Stimulated activated CD4-positive, alpha-beta T cell treated with anti-CD3 and anti-CD28 coated beads, Interleukin-4, amount 100 ng/mL, for 4 hours (primary cell): ENCODE results near the gene RGS7.
"Not testable (repeated sequence)": the region's sequence is repeated elsewhere in the genome, so short reads cannot be mapped to it uniquely, and the experiment has no call there.

Experiments used
- DNase-seq, 2 experiments: peaks; one replicate each; pipeline ENCODE4 v3.0.0-alpha.2; 2020

Gene RGS7

GRCh38 chr1:241131636-241132194 lies 225.3 kb downstream of the RGS7 start:
- no peak for DNase-seq

DNA sequence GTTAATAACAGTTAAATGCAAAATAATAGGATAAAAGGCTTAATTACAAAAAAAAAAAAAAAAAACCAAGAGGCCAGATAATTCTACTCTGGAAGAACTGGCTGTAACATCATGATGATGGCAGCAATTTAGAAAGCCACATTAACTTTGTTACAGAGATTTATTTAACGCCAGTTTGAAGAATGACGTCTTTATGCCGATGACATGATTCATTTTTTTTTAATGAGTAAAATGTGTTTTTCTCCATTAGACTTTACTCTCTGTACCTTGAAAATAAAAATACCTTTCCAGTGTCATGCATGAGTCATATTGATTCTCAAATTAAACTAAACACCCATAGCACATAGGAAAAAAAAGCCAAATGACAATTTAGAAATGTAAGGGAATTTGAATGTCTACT lies 226.1 kb downstream of the RGS7 start:
- no peak for DNase-seq

DNA sequence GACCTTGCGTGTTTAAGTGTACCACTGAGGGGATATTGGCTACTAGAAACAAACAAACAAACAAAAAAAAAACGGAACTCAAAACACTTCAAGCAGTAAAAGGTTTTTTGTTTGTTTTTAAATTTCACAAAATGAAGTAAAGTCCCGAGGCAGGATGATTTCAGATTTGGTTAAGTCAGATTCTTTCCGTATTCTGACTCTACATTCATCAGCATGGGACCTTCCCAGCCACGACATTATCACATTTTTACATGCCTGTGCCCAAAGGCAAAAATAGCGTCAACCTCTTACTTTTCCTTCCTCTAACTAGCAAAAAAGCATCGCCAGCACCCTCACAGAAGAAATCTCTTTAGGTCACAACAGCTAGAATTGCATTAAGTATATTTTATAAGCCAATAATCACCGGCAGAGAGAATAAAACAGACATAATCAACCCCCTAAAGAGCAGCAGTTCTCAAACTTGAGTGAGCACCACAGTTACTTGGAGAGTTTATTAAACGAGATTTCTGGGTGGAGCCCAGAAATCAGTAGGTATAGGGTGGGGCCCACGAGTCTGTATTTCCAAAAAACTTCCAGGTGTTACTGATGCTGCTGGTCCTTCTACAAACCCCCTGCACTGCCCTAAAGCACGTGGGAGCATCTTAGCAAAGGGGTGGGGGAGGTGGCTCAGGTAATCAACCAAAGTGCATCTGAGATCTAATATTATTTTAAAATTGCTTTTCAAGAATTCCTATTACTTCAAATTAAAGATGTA lies 227.6 kb downstream of the RGS7 start:
- no peak for DNase-seq

DNA sequence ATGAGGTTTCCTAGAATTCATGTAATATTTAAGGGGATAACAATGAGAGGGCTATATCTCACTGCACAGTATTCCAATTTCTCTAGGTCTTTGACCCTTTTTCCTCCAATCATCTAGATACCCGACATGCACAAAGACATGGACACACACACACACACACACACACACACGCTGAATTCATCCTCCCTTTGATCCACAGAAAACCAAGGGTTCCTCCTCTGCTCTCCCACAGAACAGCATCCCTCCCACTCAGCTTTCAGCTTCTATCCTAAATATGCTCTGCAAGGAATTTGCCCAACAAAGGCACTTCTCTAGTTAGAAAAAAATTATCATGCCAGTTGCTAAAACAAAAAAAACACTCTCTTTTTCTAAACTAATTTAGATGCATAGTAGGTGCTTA lies 231.7 kb downstream of the RGS7 start:
- DNase-seq, result no peak

GRCh38 chr1:241118049-241118448 lies 239.0 kb downstream of the RGS7 start:
- DNase-seq, result no peak

GRCh38 chr1:241115784-241116183 lies 241.2 kb downstream of the RGS7 start:
- no peak for DNase-seq

DNA sequence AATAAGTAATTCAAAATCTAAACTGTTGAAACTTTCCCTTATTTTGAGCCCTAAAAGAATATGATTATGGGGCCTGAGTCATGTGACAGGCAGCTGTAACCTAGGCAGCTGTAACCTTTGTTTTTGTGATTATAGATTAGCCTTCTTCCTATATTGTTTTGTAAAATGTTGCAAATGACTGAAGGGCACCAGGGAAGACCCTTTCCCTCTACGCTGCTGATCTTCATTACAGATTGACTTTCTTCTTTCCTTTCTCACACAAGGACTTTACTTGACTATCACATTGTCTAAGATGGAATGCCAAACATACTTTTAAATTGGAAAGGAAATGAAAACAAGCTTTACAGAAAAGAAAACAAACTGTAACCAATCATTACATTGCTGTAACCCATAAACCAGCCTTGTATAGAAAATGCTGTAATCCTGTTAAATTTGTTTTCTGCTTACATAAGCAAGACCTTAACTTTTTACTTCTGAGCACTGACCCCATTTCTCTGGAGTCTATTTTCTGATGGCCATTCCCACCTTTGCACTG lies 242.2 kb downstream of the RGS7 start:
- no peak for DNase-seq

DNA sequence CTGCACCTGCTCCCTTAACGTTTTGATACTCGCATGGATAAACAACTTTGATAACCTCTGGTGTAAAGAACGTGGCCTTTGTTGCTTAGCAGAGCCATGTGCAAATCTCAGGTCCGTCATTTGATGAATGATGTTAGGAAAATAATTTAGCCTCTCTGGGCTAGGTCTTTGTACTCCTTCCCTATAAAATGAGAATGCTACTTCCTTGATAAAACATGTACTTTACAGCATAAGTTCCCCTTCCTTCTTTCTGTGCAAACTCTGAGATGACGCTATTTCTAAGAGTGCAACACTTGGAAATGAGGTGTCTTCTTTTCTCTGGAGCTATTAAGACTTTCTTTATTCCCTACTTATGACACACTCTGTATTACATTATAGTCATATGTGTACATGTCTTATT lies 243.4 kb downstream of the RGS7 start:
- no peak for DNase-seq

DNA sequence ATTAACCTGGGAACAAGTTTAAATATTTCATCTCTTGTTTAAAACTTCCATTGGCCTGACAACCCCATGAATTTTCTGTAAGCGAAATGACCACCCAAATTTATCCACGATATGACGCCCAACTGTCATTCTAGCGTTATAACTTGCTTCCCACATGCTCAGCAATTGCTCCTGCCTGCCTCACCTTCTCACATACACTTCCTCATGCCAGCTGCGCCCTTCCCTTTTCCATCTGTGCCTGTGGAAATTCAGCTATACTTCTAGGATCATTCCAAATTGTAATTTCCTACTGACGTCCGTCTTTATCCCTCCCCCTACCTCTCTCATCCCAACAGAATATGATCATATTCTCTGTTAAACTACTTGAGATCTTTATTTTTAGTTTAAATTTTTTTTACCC lies 248.0 kb downstream of the RGS7 start:
- DNase-seq, result no peak

- DNase-seq, result no peak
Observed at GRCh38 chr1:241105147-241105546, 251.9 kb downstream of the RGS7 start.

GRCh38 chr1:241102664-241103063 lies 254.3 kb downstream of the RGS7 start:
- DNase-seq, result no peak

DNA sequence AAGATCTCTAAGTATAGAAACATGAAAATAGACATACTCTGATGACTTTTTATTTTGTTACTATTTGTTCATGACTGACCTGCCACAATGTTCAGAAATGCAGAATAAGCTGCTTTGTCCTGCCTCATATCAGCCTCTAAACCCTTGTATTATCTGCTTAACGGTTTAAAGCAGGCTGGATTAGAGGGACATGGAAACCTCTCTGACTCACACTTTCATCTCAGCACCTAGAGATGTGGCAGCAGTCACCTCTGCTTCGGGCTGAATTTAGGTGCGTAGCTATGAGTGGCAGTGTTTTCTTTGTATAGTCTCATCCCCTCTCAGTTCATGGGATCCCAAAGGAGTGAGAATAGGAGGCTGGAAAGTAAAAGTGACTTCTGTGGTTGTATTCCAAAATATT lies 255.4 kb downstream of the RGS7 start:
- DNase-seq, result no peak

DNA sequence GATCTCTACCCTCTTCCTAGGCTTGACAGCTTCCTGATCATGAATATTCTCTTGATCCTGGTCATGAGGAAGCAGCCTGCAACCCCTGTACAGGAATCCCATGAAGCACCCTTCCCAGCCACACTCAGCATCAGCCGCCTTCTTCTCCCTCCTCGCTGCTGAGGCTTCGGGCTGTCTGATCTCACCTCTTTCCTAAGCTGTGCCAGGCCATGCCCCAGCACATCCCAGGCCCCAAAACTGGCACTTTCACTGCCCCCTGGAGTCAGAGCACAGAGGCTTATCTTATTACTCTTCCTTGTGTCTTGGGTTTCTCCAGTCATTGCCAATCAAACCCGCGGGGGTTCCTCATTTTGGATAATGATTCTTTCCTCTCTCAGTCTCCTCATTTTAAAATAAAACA lies 259.5 kb downstream of the RGS7 start:
- no peak for DNase-seq

DNA sequence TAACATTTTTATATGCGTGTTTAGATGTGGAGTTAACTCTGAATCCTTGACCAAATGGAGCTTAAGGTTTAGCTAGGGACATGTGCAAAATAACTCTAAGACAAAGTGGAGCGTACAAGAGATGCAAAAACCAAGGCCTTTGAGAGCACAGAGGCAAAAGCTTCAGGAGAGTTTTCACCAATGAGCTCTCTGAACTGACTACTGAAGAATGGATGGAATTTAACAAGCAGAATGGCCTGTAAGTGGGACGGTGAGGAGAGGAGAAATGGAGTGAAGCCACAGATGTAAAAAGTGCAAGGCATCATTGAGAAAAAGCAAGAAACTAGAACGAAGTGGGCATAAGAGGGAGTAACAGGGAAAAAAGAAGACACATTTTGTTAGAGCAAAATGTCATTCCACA lies 260.0 kb downstream of the RGS7 start:
- no peak for DNase-seq

- no peak for DNase-seq
Observed at GRCh38 chr1:241095847-241096246, 261.2 kb downstream of the RGS7 start.

GRCh38 chr1:241090798-241091197 lies 266.2 kb downstream of the RGS7 start:
- DNase-seq, result no peak

DNA sequence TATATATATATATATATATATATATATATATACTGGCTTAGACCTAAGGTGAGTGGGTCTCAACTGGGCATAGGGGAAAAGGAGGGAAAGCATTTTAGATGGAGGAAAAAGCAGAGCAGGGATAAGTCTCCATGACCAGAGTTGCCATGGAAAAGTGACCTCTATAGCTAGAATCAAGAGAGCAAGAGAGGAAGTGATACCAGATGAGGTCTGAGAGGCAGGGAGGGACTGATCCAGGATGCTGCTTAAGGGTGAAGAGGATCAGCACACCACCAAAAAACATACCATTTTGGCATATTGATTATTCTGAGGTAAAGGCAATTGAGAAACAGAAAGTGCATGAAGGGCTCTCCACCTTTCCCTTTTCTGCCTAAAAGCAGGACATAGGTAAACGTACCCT lies 267.9 kb downstream of the RGS7 start:
- not testable (repeated sequence) for DNase-seq

DNA sequence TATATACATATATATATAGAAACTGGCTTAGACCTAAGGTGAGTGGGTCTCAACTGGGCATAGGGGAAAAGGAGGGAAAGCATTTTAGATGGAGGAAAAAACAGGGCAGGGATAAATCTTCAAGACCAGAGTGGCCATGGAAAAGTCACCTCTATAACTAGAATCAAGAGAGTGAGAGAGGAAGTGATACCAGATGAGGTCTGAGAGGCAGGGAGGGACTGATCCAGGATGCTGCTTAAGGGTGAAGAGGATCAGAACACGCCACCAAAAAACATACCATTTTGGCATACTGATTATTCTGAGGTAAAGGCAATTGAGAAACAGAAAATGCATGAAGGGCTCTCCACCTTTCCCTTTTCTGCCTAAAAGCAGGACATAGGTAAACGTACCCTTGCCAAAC lies 268.9 kb downstream of the RGS7 start:
- DNase-seq, result not testable (repeated sequence)

DNA sequence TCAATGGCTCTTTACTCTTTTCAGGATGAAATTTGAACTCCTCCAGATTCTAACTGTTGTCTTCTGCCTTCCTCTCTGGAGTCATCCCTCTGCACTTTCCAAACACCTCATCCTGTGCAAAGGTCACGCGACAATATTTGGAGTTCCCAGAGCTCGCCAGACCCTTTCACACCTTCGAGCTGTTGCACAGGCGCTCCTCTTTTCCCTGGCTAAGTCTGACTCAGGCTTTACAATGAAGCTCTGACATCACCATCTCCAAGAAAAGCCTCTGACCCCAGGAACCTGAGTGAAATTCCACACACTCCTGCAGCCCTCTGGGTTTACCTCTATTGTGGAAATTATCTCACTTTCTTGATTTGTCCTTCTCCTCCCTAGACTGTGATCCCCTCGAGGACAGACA lies 270.3 kb downstream of the RGS7 start:
- no peak for DNase-seq

GRCh38 chr1:241083285-241083684 lies 273.7 kb downstream of the RGS7 start:
- no peak for DNase-seq

- DNase-seq, result no peak
Observed at GRCh38 chr1:241081473-241081872, 275.5 kb downstream of the RGS7 start.

DNA sequence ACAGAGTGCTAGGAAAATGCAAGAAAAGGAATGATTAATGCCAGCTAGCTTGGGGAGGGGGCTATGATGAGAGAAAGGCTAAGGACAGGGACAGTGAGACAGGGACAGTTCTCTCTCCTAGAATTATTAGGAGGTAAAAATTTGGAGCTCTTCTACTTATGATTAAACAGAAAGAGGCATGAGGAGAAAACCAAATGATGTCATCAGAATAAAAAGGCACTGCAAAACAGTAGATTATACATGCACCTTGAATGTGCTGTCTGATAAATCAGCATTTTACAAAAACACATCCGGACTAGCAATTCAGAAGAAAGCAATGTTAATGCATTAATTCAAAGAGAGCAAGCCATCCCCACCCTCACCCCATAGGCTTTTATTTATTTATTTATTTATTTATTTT lies 277.5 kb downstream of the RGS7 start:
- no peak for DNase-seq

- DNase-seq, result no peak
Observed at GRCh38 chr1:241079047-241079446, 278.0 kb downstream of the RGS7 start.

GRCh38 chr1:241077386-241078147 lies 279.4 kb downstream of the RGS7 start:
- no peak for DNase-seq
